MM.1S (cell line): ENCODE measurements around the gene DPH1.

ENCODE experiments used
- DNase-seq: peaks from one replicate; pipeline ENCODE4 v3.0.0-alpha.2; 2015
- H2AFZ ChIP-seq: fragments of 300-600 bp; sonication (generic); 2 replicates; pipeline ENCODE4 v1.6.0; 2016; ENCODE audit warnings: antibody characterized with exemption, low read length
- H3F3A ChIP-seq: fragments of 300-600 bp; sonication (generic); 2 replicates; pipeline ENCODE4 v1.6.1; 2016; ENCODE audit warnings: mild to moderate bottlenecking, antibody characterized with exemption, low read length, moderate library complexity, mixed read lengths; ENCODE audit not compliant: insufficient read depth
- H3K27ac ChIP-seq: fragments of 300-600 bp; sonication (generic); 2 replicates; pipeline ENCODE4 v1.5.1; 2016; ENCODE audit warnings: mild to moderate bottlenecking, low read length
- H3K27me3 ChIP-seq: fragments of 300-600 bp; sonication (generic); replicated peaks from 2 replicates; pipeline ENCODE4 v1.6.0; 2016; ENCODE audit warnings: low read length; ENCODE audit not compliant: insufficient read depth
- H3K36me3 ChIP-seq: fragments of 300-600 bp; sonication (generic); replicated peaks from 2 replicates; pipeline ENCODE4 v1.6.1; 2016; ENCODE audit warnings: mild to moderate bottlenecking, low read length, mixed read lengths; ENCODE audit not compliant: insufficient read depth
- H3K4me1 ChIP-seq: fragments of 300-600 bp; sonication (generic); 2 replicates; pipeline ENCODE4 v1.6.1; 2016; ENCODE audit warnings: low read length, mixed read lengths
- H3K4me2 ChIP-seq: fragments of 300-600 bp; sonication (generic); 2 replicates; pipeline ENCODE4 v1.6.0; 2016; ENCODE audit warnings: low read depth, low read length
- H3K4me3 ChIP-seq: fragments of 300-600 bp; sonication (generic); 2 replicates; pipeline ENCODE4 v1.5.1; 2016; ENCODE audit warnings: low read length, mixed read lengths
- H3K79me2 ChIP-seq: fragments of 300-600 bp; sonication (generic); 2 replicates; pipeline ENCODE4 v1.6.1; 2016; ENCODE audit warnings: mixed run types, low read length, mixed read lengths
- H3K9ac ChIP-seq: fragments of 300-600 bp; sonication (generic); 2 replicates; pipeline ENCODE4 v1.6.1; 2016; ENCODE audit warnings: low read length, mixed read lengths
- H3K9me2 ChIP-seq: fragments of 300-600 bp; sonication (generic); replicated peaks from 2 replicates; pipeline ENCODE4 v1.6.1; 2016; ENCODE audit warnings: mild to moderate bottlenecking, low read length, mixed read lengths; ENCODE audit not compliant: insufficient read depth
- H3K9me3 ChIP-seq: fragments of 300-600 bp; sonication (generic); replicated peaks from 2 replicates; pipeline ENCODE4 v1.6.1; 2016; ENCODE audit warnings: mild to moderate bottlenecking, low read length, mixed read lengths; ENCODE audit not compliant: insufficient read depth
- H4K20me1 ChIP-seq: fragments of 300-600 bp; sonication (generic); 2 replicates; pipeline ENCODE4 v1.6.1; 2016; ENCODE audit warnings: mild to moderate bottlenecking, low read length, moderate library complexity, mixed read lengths; ENCODE audit not compliant: insufficient read depth
- CTCF ChIP-seq: fragments of 300-600 bp; sonication (generic); IDR thresholded peaks from 2 replicates; pipeline ENCODE4 v1.5.1; 2016; ENCODE audit warnings: antibody characterized with exemption, low read length, mixed read lengths
- EZH2 ChIP-seq: fragments of 300-600 bp; sonication (generic); optimal IDR thresholded peaks from 2 replicates; pipeline ENCODE3; 2017; ENCODE audit warnings: low read depth, mild to moderate bottlenecking, antibody characterized with exemption, low read length, mixed read lengths
- EZH2phosphoT487 ChIP-seq: fragments of 300-600 bp; sonication (generic); IDR thresholded peaks from 2 replicates; pipeline ENCODE4 v1.6.1; 2018; ENCODE audit warnings: antibody characterized with exemption, low read length

Gene DPH1

DNA sequence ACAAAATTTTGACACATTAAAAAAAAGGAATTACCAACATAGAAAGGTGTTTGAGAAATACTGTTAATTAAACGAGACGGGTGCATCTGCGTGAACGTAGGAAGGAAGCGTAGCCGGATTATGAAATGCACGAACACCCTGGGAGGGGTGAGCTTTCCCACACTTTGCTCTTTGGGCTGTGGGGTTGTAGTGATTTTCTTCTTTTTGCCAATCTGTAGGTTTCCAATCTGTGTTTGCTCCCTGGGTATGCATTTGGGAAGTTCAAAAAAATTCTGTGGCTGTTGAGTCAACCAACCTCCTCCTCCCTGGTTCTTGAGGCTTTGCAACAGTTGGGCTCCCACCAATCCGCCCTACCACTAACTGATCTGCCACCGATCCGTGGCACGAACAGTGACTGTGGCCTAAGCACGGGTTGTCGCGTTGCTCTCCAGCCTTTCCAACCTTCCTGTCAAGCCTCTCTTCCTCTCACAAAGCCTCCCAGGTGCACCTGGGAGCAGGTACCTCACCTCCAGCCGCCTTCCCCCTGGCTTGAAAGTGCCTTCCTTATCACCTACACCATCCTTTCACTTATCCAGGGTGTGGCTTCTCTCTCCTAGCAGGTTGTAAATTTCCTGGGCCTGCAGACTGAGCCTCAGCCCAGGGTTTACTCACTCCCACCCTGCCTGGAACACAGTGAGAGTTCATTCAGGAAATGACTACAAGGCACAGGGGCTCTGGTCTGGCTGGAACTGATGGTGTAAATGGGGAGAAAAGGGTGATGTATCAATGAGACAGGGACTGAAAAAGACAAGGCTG, 21.4 kb upstream of the DPH1 start:
- Histone ChIP-seq H3K79me2 (no peaks in the 10 kb centered on the region), H3K4me1 (no peaks in the 10 kb centered on the region), H3K9me3 (no peaks in the 10 kb centered on the region), H3K27me3 (peaks cover 75% of the 10 kb centered on the region), H3K4me3 (no peak overlapping the region), H3K4me2 (no peak overlapping the region), H3K36me3 (no peaks in the 10 kb centered on the region), H3K9ac (no peak overlapping the region), H2AFZ (no peak overlapping the region), H4K20me1 (no peaks in the 10 kb centered on the region), H3F3A (no peaks in the 10 kb centered on the region), H3K27ac (no peak overlapping the region), H3K9me2 (no peaks in the 10 kb centered on the region)
- TF ChIP-seq EZH2phosphoT487 = no peak
- no peak for TF ChIP-seq EZH2
- no peak for TF ChIP-seq CTCF
- DNase-seq = no peak

- Histone ChIP-seq H3K36me3 (no peaks in the 10 kb centered on the region), H2AFZ (no peak overlapping the region), H3K4me1 (no peaks in the 10 kb centered on the region), H3K79me2 (no peaks in the 10 kb centered on the region), H3K27me3 (peaks cover 77% of the 10 kb centered on the region), H3K9me2 (no peaks in the 10 kb centered on the region), H3K9me3 (no peaks in the 10 kb centered on the region), H3K9ac (no peak overlapping the region), H3K4me2 (no peak overlapping the region), H3K27ac (no peak overlapping the region), H4K20me1 (no peaks in the 10 kb centered on the region), H3K4me3 (no peak overlapping the region), H3F3A (no peaks in the 10 kb centered on the region)
- no peak for TF ChIP-seq CTCF
- DNase-seq = no peak
Measured at GRCh38 chr17:2009737-2010136, 20.2 kb upstream of the DPH1 start.

GRCh38 chr17:2011411-2012371, 18.3 kb upstream of the DPH1 start:
- H3K27ac ChIP-seq = no peak overlapping the region
- no peak overlapping the region for H3K4me3 ChIP-seq
- no peak overlapping the region for H2AFZ ChIP-seq
- no peaks in the 10 kb centered on the region for H3K9me2 ChIP-seq
- H4K20me1 ChIP-seq = no peaks in the 10 kb centered on the region
- no peaks in the 10 kb centered on the region for H3F3A ChIP-seq
- peak overlapping the region; percentile 4; the same call in 1 of the 2 replicates for H3K4me2 ChIP-seq
- peaks cover 80% of the 10 kb centered on the region for H3K27me3 ChIP-seq
- H3K4me1 ChIP-seq = no peaks in the 10 kb centered on the region
- H3K36me3 ChIP-seq = no peaks in the 10 kb centered on the region
- no peak for DNase-seq
- H3K9me3 ChIP-seq = no peaks in the 10 kb centered on the region
- no peak overlapping the region for H3K9ac ChIP-seq
- TF ChIP-seq EZH2phosphoT487 = no peak
- no peaks in the 10 kb centered on the region for H3K79me2 ChIP-seq
